ENCODE results near the gene MMADHC.

The MMADHC gene

DNA sequence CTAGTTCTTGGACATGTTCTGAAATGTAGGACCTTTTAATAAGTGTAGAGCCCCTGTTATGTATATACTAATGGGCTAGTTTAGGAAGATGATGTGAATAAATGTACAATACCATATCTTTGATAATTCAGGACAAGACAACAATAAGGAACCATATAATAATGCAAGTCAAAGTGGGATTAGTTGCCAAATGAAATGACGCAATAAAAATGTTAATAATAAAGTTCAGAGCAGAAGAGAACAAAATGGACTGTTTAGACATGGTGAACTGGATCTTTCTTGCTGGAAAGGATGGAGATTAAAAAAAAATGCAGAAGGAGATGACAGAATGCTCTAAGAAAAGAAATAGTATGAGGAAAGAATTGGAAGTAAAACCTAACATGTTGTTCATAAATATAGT lies 43.7 kb downstream of the MMADHC start:
- no peak for TF ChIP-seq EGR1 (IDR thresholded peaks at IDR 0.05)

DNA sequence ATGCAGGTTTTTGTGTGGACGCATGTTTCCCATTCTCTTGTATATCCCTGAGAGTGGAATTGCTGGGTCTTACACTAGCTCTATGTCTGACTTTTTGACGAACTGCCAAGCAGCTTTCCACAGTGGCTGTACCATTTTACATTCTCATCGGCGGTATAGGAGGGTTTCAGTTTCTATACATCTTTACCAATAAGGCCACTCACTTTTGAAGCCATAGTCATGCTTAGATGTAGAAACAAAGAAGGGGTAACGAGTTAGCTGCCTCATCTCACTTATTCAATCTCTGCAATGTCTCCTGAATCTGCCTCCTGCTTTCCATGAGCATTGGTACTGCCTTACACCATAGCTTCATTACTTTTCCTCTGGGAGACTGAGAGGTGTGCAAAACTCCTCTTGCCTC lies 47.4 kb downstream of the MMADHC start:
- no peak for TF ChIP-seq TAF1 (IDR thresholded peaks at IDR 0.05; ENCODE audit: low read depth)
- no peak for TF ChIP-seq NFIC (IDR thresholded peaks at IDR 0.05)
- TF ChIP-seq USF1 (IDR thresholded peaks at IDR 0.05), result no peak
- TF ChIP-seq TCF12 (IDR thresholded peaks at IDR 0.05; ENCODE audit: low read depth), result no peak
- TF ChIP-seq ZBTB7A (IDR thresholded peaks at IDR 0.05; ENCODE audit: low read depth), result no peak
- no peak for TF ChIP-seq RAD21 (IDR thresholded peaks at IDR 0.05; ENCODE audit: low read depth)
- no peak for TF ChIP-seq CEBPB (IDR thresholded peaks at IDR 0.05)
- no peak for TF ChIP-seq YY1 (IDR thresholded peaks at IDR 0.05; ENCODE audit: low read depth)
- TF ChIP-seq FOXM1 (IDR thresholded peaks at IDR 0.05; ENCODE audit: borderline replicate concordance, low read depth), result no peak

DNA sequence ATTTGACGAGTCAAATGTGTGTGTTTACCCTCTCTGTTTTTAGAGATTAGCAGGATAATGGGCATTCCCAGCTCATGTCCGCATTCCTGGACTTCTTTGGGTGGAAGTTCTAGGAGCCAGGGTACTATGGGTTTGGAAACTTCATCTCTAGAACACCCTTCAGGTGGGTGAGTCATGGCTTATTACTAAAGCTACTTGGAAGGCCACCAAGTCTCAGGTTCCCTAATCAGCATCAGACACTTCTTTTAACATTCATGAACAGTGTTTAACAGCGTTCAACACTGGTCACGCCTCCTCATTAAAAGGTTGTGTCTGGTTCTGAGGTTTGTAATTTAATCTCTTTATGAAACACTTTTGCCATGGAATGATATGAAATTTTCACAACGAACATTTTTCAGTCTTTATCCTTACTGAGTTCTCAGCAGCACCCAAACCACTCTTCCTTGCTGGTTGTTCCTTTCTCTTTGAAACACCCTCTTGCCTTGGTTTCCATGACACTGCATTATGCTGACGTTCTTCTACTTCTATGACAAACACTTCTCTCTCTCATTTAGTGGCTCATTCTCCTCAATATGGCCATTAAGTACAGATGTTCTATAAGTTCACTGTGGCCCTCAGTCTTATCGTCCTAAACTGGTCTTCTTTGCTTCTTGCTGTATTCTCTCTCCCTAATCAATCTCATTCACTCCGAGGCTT lies 49.3 kb downstream of the MMADHC start:
- no peak for TF ChIP-seq CREB1 (IDR thresholded peaks at IDR 0.05; ENCODE audit: low read depth)
- TF ChIP-seq, protein P1, sequence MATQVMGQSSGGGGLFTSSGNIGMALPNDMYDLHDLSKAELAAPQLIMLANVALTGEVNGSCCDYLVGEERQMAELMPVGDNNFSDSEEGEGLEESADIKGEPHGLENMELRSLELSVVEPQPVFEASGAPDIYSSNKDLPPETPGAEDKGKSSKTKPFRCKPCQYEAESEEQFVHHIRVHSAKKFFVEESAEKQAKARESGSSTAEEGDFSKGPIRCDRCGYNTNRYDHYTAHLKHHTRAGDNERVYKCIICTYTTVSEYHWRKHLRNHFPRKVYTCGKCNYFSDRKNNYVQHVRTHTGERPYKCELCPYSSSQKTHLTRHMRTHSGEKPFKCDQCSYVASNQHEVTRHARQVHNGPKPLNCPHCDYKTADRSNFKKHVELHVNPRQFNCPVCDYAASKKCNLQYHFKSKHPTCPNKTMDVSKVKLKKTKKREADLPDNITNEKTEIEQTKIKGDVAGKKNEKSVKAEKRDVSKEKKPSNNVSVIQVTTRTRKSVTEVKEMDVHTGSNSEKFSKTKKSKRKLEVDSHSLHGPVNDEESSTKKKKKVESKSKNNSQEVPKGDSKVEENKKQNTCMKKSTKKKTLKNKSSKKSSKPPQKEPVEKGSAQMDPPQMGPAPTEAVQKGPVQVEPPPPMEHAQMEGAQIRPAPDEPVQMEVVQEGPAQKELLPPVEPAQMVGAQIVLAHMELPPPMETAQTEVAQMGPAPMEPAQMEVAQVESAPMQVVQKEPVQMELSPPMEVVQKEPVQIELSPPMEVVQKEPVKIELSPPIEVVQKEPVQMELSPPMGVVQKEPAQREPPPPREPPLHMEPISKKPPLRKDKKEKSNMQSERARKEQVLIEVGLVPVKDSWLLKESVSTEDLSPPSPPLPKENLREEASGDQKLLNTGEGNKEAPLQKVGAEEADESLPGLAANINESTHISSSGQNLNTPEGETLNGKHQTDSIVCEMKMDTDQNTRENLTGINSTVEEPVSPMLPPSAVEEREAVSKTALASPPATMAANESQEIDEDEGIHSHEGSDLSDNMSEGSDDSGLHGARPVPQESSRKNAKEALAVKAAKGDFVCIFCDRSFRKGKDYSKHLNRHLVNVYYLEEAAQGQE (IDR thresholded peaks at IDR 0.05; ENCODE audit: low read depth), result no peak
- TF ChIP-seq NFIC (IDR thresholded peaks at IDR 0.05), result peak; percentile 64
- TF ChIP-seq CEBPB (IDR thresholded peaks at IDR 0.05), result no peak
- TF ChIP-seq TEAD4 (IDR thresholded peaks at IDR 0.05), result peak; percentile 65; the same call in 1 of the 2 replicates
- TF ChIP-seq RAD21 (IDR thresholded peaks at IDR 0.05; ENCODE audit: low read depth), result no peak
- no peak for TF ChIP-seq TCF12 (IDR thresholded peaks at IDR 0.05; ENCODE audit: low read depth)

DNA sequence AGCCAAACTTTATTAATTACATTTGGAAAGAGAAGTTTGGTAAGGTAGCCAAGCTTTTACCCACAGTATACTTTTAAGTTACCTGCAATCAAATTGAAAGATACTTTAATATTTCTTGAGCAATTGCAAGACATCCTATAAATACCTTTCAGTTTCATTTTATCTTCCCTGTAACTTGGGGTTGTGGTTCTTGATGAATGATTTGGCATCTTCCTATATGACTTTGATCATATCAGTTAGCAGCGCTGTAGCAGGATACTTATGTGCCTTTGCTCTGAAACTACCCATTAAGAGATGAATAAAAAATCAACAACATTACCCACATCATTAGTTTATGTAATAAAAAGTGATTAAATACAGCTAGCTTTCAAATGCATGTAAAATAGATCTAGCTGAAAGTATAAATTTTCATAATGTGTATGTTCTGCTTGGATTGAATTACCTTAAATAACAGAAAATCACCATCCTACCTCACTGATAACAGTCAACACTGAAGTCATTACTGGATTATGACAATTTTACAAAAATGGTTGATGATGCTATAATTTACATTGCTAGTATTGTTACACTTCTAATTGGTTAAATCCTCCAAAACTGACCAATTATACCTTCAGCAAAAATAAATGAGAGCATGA lies 50.4 kb downstream of the MMADHC start:
- TF ChIP-seq TCF12 (IDR thresholded peaks at IDR 0.05; ENCODE audit: low read depth), result no peak
- TF ChIP-seq, protein P1 (IDR thresholded peaks at IDR 0.05; ENCODE audit: low read depth), result no peak
- no peak for TF ChIP-seq EGR1 (IDR thresholded peaks at IDR 0.05)
- TF ChIP-seq EP300 (IDR thresholded peaks at IDR 0.05; ENCODE audit: borderline replicate concordance), result no peak
- no peak for TF ChIP-seq CEBPB (IDR thresholded peaks at IDR 0.05)
- TF ChIP-seq YY1 (IDR thresholded peaks at IDR 0.05; ENCODE audit: low read depth), result no peak
- TF ChIP-seq TEAD4 (IDR thresholded peaks at IDR 0.05), result no peak
- TF ChIP-seq CREB1 (IDR thresholded peaks at IDR 0.05; ENCODE audit: low read depth), result no peak
- TF ChIP-seq ZBTB7A (IDR thresholded peaks at IDR 0.05; ENCODE audit: low read depth), result no peak
- no peak for TF ChIP-seq USF1 (IDR thresholded peaks at IDR 0.05)
- no peak for TF ChIP-seq FOXM1 (IDR thresholded peaks at IDR 0.05; ENCODE audit: borderline replicate concordance, low read depth)
- no peak for TF ChIP-seq RAD21 (IDR thresholded peaks at IDR 0.05; ENCODE audit: low read depth)
- TF ChIP-seq MAX (IDR thresholded peaks at IDR 0.05), result no peak
- no peak for TF ChIP-seq TAF1 (IDR thresholded peaks at IDR 0.05; ENCODE audit: low read depth)
- no peak for TF ChIP-seq NFIC (IDR thresholded peaks at IDR 0.05)

- TF ChIP-seq FOXM1 (IDR thresholded peaks at IDR 0.05; ENCODE audit: borderline replicate concordance, low read depth) (no peak), EP300 (IDR thresholded peaks at IDR 0.05; ENCODE audit: borderline replicate concordance) (no peak), RAD21 (IDR thresholded peaks at IDR 0.05; ENCODE audit: low read depth) (no peak), ZBTB7A (IDR thresholded peaks at IDR 0.05; ENCODE audit: low read depth) (no peak), EGR1 (IDR thresholded peaks at IDR 0.05) (no peak), TEAD4 (IDR thresholded peaks at IDR 0.05) (no peak), YY1 (IDR thresholded peaks at IDR 0.05; ENCODE audit: low read depth) (no peak)
Observed at GRCh38 chr2:149536649-149537048, 50.9 kb downstream of the MMADHC start.

GRCh38 chr2:149534674-149535073 lies 52.9 kb downstream of the MMADHC start:
- TF ChIP-seq MAX (IDR thresholded peaks at IDR 0.05) (no peak), TCF12 (IDR thresholded peaks at IDR 0.05; ENCODE audit: low read depth) (no peak), FOXM1 (IDR thresholded peaks at IDR 0.05; ENCODE audit: borderline replicate concordance, low read depth) (no peak), RAD21 (IDR thresholded peaks at IDR 0.05; ENCODE audit: low read depth) (no peak), USF1 (IDR thresholded peaks at IDR 0.05) (no peak), NFIC (IDR thresholded peaks at IDR 0.05) (no peak), CREB1 (IDR thresholded peaks at IDR 0.05; ENCODE audit: low read depth) (no peak), CEBPB (IDR thresholded peaks at IDR 0.05) (no peak), YY1 (IDR thresholded peaks at IDR 0.05; ENCODE audit: low read depth) (no peak), EGR1 (IDR thresholded peaks at IDR 0.05) (no peak), TAF1 (IDR thresholded peaks at IDR 0.05; ENCODE audit: low read depth) (no peak), EP300 (IDR thresholded peaks at IDR 0.05; ENCODE audit: borderline replicate concordance) (no peak), TEAD4 (IDR thresholded peaks at IDR 0.05) (no peak), ZBTB7A (IDR thresholded peaks at IDR 0.05; ENCODE audit: low read depth) (no peak)
- TF ChIP-seq, protein P1 (IDR thresholded peaks at IDR 0.05; ENCODE audit: low read depth), result no peak

All from Ishikawa (cell line).